Activated CD4-positive, alpha-beta T cell treated with anti-CD3 and anti-CD28 coated beads for 24 hours (primary cell): ENCODE data around the gene LZTS3.
"Not testable (repeated sequence)": the region's sequence is repeated elsewhere in the genome, so short reads cannot be mapped to it uniquely, and the experiment has no call there.

Experiments used
- DNase-seq, 2 donors: peaks; one replicate each; pipeline ENCODE4 v3.0.0-alpha.2; 2020; ENCODE audit warnings: low read depth in 2 of 2

Gene LZTS3

DNA sequence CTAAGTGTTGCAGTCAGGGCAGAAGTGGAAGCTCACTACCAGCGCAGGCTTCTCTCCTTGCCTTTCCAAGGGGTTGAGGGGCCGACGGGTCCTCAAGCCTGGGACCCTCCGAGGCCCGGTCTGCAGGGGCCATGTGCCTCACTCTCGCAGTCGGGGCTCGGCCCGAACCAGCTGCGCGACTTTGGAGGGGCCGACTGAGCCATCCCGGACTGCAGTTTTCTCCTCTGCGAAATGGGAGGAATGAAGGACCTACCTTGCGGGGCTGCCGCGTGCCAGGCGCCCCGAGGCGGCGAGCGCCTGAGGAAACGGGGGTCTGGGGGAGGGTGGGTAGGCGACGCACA is 5.6 kb downstream of the LZTS3 start:
- no peak for DNase-seq

DNA sequence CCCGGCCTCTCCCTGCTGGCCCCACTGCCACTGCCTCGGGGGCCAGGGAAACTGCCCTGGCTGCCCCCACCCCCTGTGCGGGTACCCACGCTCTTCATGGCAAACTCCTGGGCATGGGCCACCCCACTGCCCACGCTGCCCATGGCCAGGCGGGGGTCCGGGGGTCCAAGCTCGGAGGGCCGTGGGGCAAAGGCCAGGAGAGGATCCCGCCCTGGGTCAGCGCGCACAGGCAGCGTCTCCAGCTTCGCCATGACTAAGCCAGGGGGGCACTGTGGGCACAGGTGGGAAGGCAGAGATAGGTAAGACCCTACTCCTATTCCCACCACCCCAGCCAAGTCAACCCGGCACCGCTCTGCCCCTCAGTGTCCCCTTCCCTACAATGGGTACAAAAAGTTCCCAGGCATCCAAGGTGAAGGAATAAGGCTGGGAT is 6.4 kb downstream of the LZTS3 start:
- no peak for DNase-seq

DNA sequence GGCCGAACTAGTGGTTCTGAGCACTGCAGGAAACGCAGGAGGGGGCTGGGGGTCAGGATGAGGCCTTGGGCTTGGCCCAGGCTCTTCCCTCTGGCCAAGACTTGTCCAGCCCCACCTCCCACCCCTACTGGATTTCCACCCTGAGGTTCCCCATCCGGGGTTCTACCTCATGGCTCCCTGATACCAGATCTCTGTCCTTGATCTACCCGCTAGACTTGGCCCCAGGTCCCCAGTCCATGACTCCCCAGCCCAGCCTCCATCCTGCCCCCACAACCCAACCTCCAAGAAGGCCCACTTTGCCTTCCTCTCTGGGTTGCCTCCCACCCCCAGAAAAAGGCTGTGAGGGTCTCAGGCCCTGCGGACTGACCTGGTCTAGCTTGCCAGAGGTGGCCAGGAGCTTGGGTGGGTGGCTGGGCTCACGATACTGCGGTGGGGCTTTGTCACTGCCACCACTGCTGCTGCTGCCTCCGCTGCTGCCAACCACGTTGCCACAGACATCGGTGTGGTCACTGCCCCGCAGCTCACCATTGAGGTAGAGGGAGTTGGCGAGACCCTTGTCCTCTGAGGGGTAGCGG is 6.9 kb downstream of the LZTS3 start:
- no peak for DNase-seq

DNA sequence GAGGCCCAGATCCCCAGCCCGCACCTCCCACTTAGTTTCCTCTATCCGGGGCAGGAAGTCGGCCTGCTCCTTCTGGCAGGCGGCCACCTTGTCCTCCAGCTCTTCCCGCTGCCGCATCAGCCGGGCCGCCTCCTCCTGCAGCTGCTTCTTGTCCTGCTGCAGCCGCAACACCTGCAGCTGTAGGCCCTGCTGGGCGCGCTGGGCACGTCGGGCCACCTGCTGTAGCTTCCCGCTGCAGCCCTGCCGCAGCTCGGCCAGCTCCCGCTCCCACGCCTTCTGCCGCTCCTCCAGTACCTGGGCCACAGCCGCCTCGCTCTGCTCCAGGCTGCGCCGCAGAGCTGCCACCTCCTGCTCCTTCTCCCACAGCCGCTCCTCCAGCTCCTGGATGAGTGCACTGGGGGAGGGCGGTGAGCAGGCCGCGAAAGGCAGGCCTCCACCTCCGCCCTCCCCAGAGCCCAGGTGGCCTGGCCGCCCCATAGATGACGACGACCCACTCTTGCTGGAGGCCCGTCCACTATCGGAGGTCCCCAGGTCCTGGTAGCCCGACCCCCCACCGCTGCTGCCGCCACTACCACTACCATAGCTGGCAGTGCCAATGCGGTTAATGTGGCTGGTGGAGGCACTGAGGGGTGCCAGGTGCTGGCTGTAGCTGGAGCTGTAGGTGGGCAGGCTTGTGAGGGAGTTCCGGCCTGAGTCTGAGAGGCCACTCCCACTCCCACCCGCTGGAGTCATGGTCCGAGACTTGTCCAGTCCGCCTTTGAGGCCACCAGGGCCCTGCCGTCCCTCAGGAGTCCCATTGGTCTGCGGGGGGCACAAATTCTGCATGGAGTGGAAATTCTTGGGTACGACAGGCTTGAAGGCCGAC is 7.6 kb downstream of the LZTS3 start:
- no peak for DNase-seq

DNA sequence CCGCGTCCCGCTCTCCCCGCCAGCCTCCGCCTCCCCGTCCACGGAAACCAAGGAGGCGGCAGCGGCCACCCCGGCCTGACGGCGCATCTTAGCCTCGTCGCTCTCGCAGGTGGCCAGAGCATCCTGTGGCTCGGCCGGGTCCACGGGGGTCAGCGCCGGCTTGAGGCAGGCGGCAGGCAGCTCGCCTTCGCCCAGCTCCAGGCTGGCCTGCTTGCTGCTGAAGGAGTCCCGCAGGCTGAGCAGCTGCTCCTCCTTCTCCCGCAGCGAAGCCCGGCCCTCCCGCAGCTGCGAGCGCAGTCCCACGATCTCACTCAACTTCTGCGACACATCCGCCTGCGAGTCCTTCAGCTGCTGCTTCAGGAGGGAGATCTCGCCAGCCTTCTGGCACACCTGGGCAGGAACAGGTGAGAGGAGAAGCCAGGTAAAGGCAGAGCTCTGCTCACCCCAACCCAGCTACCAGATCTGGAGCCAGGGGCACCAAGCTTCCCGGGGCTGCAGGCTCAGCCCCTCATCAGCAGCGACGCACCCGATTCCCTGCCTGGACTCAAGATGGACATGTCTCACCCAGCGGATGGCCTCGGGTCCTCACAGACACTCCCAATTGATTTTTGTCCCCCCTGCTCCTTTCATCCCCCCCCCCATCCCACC is 8.5 kb downstream of the LZTS3 start:
- no peak for DNase-seq

DNA sequence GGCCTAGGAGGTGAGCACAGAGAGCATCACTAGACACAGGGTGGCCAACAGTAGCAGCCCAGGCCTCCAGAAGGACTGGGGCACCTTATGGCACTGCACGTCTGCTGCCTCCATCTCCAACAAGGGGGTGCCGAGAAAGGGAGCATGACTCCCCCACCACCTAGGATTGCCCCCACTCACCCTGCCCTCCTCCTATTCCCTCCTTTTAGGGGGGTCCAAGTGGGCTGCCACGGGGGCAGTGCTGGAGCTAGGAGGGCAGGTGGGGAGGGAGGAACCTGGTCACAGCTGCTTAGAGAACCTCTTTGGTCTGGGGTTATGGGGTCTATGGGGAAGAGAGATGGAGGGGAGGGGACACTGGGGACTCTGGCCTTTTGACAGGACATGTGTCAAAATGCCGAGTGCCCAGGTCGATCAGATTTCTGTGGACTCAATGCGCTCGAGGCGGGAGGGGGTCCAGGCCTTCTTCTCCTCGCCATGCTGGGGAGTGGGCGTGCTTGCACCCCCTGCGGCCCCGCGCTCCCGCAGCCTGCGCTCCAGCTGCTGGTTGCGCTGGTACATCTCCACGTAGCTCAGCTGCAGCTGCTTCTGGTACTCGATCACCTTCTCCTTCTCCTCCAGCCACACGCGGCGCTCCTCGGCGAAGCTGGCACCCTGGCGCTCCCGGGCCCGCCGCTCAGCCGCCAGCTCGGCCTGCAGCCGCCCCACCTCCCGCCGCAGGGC is 9.1 kb downstream of the LZTS3 start:
- no peak for DNase-seq

DNA sequence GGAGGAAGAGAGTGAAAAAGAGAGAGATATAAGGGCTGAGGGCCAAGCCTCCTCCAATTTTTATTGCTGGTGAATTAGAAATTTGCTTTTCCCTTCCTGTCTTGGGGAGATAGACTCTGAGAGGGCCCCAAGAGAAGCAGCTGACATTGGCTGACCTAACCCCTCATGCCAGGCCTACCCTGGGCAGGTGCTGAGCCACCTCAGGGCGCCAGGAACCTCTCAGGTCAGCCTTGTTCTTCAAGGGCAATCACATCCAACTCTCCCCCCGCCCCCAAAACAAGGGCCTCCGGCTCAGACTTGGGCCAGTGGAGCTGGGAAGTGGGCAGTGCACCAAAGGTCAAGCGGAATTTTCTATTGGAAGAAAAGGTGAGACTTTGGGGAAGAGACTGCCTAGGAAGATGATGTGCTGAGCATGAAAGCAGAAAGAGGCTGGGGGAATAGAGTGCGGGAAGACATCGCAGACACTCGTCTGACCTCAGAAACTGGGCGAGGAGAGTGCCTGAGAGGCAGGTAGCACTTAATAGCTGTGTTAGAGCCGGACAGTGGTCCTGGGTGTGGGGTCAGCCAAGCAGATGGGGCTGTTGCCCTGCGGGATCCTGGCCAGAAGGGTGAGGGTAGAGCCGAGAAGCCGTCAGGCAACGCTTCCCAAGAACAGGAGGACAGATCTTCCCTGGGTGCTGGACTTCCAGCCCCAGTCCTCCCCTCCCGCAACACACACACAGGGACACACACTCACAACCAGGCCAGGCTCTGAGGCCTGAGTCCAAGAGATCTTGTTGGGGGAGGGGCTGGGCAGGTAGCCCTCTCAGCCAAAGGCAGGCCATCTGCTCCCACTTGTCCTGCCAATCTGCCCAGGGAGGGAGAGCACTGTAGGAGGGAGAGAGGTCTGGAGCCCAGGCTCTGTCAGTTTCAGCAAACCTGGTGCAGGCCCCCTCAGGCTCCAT is 10.0 kb downstream of the LZTS3 start:
- no peak for DNase-seq

DNA sequence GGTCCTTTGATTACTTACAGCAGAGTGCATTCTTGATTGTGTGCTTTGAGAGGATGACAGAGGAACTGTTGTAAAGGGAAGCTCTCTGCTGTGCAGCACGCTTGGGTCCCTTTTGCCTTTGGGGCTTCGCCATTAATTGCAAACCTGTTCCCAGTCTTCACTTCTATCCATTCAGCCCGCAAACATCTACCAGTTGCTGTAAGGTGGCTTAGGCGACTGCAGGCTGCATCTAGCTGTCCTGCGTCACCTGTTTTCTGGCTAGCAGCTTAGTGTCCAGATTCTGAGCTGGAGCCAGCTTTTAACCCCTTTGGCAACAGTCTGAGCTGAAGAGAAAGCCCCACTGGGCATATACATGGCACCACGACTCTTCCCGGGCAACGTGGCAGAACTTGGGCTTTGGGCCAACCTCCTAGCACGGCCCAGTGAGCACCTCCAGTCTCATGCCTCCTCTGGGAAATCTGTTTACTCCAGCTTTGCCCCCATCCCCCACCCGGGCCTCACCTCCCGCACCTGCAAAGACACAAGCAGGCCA is 11.2 kb downstream of the LZTS3 start:
- DNase-seq: no peak

DNA sequence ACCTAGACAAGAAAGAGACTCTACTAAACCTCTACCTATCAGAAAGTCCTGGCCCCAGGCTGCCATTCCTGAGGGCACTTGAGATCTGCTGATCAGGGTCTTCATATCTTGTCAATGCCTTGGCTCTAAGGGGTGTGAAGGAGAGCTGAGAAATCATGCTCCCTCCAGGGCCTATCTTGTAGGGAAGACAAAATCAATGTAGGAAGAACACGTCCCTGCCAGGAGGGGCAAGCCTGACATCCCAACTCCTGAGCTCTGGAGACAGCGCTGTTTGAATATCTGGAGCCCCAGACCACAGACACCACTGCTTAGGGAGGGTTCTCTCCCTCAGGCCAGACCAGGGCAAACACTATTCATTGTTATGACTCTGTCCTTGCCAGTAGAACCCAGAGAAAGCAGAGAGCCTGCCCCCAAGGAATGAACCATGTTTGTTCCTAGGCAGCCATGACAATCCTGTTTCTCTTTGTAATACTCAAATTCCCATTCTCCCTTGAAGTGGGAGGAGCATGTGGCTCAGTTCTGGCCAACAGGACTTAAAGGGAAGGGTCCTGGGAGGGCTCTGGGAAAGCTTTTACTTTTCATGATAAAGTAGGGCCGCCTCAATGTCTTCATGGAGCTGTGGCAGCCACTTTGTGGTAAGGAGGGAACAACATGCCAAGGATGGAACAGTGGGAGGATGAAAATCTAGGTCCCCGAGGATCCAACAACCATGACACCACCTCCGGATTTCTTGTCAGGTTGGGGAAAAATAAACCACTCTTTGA is 11.9 kb downstream of the LZTS3 start:
- no peak for DNase-seq

DNA sequence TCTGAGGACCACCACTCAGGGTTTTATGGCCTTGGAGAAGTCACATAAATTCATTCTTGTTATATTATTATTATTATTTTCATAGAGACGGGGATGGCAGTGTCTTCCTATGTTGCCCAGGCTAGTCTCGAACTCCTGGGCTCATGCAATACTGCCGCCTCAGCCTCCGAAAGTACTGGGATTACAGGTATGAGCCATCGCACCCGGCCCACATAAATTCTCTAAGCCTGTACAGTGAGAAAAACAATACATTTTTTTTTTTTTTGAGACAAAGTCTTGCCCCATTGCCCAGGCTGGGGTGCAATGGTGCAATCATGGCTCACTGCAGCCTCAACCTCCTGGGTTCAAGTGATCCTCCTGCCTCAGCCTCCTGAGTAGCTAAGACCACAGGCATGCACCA is 12.9 kb downstream of the LZTS3 start:
- no peak for DNase-seq

DNA sequence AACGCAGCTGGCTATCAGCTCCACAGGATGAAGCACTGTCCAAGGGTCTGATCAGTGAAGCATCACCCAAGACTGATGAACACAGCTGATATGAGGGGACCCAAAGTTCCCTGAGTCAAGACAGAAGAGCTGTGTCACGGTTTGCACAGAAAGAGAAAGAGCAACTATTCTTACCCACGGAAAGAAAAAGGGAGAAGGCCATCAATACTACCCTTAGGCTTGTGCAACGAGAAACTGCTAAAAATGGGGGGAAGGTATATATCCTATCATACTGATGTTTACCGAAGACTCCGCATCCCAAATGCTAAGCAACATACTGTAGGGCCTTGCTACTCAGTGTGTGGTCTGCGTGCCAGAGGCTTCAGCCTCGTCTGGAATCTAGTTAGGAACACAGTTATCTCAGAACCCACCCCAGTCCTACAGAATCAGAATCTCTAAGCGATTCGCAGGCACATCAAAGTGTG is 14.3 kb downstream of the LZTS3 start:
- DNase-seq: no peak

DNA sequence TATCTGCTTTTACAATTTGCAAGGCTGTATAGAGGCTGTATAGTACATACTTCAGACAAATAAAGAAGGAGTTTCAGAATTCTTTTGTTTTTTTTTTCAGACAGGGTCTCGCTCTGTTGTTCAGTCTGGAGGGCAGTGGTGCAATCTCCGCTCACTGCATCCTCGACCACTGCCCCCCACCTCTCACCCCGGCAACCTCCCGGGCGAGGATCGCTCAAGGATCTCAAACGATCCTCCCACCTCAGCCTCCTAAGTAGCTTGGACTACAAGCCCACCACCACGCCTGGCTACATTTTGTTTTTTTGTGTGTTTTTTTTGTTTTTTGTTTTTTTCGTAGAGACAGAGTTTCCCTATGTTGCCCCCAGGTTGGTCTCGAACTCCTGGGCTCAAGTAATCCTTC is 15.5 kb downstream of the LZTS3 start:
- DNase-seq: no peak

DNA sequence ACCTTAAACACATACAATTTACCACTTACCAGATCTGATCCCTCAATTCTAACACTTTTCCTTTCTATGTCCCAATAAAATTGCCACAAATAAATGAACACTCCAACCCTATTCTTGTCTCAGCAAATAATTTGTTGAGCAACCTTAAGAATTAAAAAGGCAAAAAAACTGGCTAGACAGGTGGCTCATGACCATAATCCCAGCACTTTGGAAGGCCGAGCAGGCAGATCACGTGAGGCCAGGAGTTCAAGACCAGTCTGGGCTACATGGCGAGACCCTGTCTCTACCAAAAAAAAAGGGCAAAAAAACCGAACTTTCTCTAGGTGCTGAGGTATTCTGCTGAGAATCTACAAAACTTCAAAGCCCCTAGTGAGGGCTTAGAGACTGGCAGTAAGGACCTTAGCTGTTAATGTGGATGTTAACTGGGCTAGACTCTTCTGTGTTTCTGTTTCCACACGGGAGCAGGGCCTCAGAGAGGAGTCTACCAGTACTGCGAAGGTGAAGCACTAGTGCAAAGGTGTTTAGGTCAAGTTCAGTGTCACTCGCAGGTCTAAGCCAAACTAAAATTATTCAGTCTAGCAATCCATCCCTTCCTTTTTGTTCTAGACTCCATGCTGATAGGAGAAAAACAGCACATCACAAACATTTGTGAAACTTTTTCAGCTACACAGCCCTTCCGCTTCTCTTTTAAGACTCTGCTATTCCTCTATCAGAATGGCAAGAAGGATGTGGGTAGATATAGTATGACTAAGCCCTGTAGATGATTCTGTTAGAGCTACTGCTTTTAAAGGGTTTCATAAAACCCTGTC is 16.3 kb downstream of the LZTS3 start:
- DNase-seq: no peak

DNA sequence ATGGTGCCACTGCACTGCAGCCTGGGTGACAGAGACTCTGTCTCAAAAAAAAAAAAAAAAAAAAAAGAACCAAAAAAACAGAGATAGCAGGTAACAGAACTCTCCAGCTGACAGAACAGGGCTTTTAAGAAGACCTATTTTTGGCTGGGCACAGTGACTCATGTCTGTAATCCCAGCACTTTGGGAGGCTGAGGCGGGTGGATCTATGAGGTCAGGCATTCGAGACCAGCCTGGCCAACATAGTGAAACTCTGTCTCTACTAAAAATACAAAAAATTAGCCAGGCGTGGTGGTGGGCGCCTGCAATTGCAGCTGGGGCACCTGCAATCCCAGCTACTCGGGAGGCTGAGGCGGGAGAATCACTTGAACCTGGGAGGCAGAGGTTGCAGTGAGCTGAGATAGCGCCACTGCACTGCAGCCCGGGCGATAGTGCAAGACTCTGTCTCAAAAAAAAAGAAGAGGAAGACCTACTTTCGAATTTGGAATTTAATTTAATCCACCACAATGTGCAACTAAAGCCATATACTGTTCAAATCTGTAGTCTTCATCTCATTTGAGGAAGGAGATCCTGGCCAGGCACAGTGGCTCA is 21.2 kb downstream of the LZTS3 start:
- not testable (repeated sequence) for DNase-seq

DNA sequence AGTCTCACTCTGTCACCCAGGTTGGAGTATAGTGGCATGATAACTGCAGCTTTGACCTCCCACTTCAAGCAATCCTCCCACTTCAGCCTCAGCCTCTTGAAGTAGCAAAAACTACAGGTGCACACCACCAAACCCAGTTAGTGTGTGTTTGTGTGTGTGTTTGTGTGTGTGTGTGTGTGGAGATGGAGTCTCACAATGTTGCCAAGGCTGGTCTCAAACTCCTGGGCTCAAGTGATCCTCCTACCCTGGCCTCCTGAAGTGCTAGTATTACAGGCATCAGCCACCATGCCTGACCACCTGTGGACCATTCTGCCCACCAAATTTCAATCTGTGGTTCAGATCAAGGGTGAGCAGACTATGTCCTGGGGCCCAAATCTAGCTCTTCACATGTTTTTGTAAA is 22.4 kb downstream of the LZTS3 start:
- no peak for DNase-seq

DNA sequence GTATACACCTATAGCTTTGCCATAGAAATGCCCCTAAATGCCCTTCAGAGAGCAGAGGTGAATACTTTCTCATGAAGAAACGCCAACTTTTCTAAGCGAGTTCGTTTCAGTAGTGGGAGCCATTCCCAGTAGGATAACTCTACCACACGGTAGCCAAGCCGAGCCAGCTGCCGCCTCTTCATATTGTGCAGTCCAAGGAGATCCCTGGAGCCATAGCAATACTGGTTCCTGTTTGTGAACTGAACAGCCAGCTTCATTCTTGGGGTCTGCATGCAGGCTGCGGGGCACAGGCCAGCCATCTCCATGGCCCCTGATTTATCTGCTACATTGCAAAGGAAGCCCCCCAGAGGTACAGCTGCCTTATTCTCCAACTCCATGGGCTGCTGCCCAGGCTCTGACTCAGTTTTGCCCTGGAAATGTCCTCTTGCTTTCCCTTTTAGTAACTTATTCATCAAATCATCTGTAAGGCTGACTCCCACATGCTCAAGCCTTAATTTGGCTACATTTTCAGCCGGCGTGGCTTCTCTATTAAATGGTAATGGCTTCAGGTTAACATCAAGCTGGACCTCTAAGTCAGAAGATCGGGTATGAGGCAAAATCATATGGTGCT is 26.5 kb downstream of the LZTS3 start:
- no peak for DNase-seq

DNA sequence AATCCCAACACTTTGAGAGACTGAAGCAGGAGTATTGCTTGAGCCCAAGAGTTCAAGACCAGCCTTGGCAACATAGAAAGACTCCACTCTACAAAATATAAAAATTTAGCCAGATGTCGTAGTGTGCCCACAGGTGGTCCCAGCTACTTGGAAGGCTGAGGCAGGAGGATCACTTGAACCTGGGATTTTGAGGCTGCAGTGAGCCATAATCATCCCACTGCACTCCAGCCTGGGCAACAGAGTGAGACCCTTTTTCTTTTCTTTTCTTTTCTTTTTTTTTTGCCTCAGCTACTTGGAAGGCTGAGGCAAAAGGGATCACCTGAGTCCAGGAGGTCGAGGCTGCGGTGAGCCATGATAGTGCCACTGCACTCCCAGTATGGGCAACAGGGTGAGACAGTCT is 31.6 kb downstream of the LZTS3 start:
- no peak for DNase-seq

DNA sequence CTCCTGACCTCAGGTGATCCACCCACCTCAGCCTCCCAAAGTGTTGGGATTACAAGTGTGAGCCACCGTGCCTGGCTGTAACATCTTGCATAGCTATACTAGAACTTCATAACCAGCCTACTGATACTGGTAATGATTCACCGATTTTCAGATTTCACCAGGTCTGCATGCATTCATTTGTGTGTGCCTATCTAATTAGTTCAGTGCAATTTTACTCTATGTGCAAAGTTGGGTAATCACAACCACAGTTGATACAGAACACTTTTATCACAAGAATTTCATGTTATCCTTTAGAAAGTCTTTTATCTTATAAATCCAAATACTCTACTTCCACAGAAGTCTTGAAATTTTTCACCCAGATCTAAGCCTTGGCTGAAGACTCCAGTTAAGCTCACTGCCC is 35.9 kb downstream of the LZTS3 start:
- no peak for DNase-seq
